NT2/D1 (cell line): ENCODE results near the gene HVCN1.

Experiments used
- SUZ12 ChIP-seq: IDR thresholded peaks from 2 replicates; pipeline ENCODE4 v1.6.1; 2011; ENCODE audit not compliant: insufficient read length, insufficient read depth; ENCODE audit errors: extremely low read depth
- YY1 ChIP-seq: IDR thresholded peaks from 2 replicates; pipeline ENCODE4 v1.6.1; 2011; ENCODE audit not compliant: insufficient read length, insufficient read depth
- ZNF274 ChIP-seq: IDR thresholded peaks from 2 replicates; pipeline ENCODE4 v1.6.1; 2011; ENCODE audit warnings: mild to moderate bottlenecking, low read depth, low read length

GRCh38 chr12:110680032-110680431 lies 8.9 kb downstream of the HVCN1 start:
- no peak for TF ChIP-seq ZNF274
- no peak for TF ChIP-seq YY1
- TF ChIP-seq SUZ12 = no peak
